GM12891 (cell line): Measurements from ENCODE around the gene BCAR3.

Experiments
- DNase-seq: peaks from one replicate; pipeline ENCODE4 v3.0.0; 2011; ENCODE audit warnings: low spot score; ENCODE audit not compliant: insufficient read length
- FAIRE-seq: peaks from 2 replicates; lab custom pipeline; 2011; peaks lifted over from hg19 to GRCh38; lab: Jason Lieb, UNC
- PAX5 ChIP-seq: IDR thresholded peaks from 2 replicates; pipeline ENCODE4 v1.6.1; 2011; ENCODE audit warnings: low read length, moderate library complexity, mild to moderate bottlenecking; ENCODE audit not compliant: insufficient read depth, severe bottlenecking
- POLR2A ChIP-seq: IDR thresholded peaks from 2 replicates; pipeline ENCODE4 v1.6.1; 2011; ENCODE audit warnings: low read depth, low read length, control low read depth
- POLR2AphosphoS5 ChIP-seq: IDR thresholded peaks from 2 replicates; pipeline ENCODE4 v1.6.1; 2011; ENCODE audit warnings: low read depth, low read length, control low read depth
- POU2F2 ChIP-seq: IDR thresholded peaks from 2 replicates; pipeline ENCODE4 v1.6.1; 2011; ENCODE audit warnings: low read depth, mild to moderate bottlenecking, control low read depth, low read length, moderate library complexity
- SPI1 ChIP-seq: IDR thresholded peaks from 2 replicates; pipeline ENCODE4 v1.6.1; 2011; ENCODE audit warnings: low read depth, low read length, control low read depth
- TAF1 ChIP-seq: IDR thresholded peaks from 2 replicates; pipeline ENCODE4 v1.6.1; 2011; ENCODE audit warnings: low read depth, low read length, control low read depth

Gene BCAR3

DNA sequence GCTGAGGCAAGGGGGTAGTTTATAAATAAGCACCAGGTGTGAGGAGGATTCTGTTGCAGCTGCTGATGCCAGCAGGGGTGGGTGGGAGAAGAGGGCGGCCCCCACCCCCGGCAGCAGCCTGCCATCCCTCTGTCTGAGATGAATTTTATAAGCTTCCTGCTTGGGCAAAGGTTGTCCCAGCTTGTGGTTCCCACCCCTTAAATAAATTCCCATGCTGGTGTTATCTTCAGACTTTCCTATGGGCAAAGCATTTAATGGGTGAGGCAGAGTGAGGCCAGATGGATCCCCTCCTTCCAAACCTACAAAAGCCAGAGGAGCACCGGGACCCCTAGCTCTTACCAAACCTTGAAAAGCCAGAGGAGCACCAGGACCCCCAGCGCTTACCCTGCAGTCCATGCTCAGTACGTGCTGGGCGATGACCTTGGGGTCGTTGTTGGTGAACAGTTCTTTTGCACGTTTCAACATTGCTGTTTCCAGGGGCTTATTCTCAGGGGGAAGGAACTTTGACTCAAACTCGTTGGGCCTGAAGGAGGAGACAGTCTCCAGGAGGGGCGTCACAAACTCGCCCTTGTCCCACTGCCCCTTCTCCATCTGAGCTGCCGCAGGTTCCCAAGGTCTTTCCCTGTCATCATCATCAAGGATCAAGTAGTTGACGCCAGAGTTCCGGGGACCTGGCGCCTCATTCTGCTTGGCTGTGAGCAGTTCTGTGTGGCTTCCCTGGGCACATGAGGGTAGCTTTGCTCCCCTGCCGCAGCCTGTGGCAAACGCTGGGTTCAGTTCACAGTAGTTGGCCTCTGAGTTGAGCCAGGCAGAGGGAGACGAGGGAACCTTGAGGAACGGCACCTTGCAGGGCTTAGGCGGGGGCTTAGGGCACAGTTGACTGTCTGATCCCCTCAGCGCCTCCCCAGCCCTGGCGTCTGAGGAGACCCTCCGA lies 99.5 kb downstream of the BCAR3 start:
- no peak for TF ChIP-seq POLR2AphosphoS5
- FAIRE-seq (no peak), DNase-seq (no peak)

DNA sequence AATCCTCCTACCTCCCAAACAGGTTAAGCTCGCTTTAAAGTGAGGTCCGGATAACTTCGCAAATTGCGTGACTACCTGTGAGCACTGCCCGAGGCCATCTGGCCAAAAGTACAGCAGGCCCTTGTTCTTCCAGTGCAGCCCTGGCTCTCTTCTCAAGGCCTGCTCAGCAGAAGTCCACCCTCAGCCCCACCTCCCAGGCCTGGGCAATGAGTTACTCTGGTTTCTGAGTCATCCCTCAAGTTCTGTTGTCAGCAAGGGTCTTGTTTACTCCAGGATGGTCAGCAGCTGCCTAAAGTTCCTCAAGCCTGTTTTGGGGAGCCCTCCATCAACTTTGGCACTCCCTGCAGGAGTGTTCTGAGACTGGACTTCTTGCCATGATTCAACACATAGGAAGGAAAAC lies 101.7 kb downstream of the BCAR3 start:
- DNase-seq, result no peak
- no peak for FAIRE-seq
- TF ChIP-seq POLR2AphosphoS5, result no peak
- no peak for TF ChIP-seq TAF1
- no peak for TF ChIP-seq SPI1
- TF ChIP-seq POLR2A, result no peak
- no peak for TF ChIP-seq POU2F2
- no peak for TF ChIP-seq PAX5

DNA sequence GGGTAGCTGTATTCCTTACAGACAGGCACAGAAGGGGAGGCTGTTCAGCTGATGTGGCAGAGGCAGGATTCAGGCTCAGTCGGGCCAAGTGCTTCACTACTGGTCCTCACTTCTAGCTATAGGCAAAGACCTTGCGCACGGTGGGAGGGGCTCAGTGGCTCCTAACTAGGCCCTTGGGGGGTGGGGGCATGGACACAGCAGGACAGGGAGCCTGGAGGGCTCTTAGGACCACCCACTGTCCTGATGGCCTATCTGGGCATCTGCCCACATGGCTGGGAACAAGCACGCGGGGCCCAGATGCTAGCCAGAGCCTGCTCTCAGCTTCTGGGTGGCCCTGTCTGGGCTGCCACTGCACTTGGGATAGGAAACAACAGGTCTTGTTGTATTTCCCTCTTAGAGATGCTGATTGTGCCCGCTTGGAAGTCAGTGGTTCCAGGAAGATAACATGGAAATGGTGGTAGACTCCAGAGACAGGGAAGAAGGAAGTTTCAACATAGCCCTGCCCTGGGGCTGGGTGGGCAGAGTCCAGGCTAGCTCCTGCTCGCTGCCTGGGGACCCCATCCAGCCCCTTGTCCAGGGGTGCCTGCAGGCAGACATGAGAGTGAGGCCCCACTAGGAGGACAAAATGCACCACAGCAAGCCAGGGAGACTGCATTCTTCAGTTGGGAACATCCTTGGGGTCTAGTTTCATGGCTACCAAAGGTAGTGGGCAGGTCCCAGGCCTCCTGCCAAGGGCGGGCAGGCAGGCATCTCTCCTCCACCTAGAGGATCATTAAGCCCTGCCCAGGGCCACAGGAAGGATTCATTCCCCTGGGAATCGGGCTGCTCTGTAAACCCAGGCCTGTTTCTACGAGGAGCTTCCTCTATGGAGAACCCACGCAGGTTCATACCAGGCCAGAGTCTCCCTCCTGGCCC lies 102.5 kb downstream of the BCAR3 start:
- DNase-seq, result no peak

DNA sequence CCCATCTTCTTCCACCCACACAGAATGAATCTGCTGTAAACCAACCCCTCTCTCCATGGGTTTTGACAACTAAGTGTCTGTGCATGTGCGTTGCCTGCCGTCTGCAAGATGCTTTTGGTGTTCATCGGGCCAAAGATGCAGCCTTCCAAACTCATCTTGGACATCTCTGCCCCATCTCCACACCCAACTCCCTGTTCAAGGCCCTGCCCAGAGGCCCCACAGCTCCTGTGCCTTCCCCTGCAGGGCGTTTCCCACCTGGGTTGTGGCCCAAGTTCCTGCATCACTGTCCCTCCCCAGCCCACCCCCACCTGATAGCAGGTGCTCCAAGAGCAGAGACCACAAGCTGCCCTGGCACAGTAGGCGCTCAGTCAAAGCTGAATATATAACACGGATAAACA lies 103.2 kb downstream of the BCAR3 start:
- TF ChIP-seq POU2F2 (no peak), SPI1 (no peak), TAF1 (no peak), POLR2A (no peak), POLR2AphosphoS5 (no peak), PAX5 (no peak)
- no peak for FAIRE-seq
- DNase-seq, result no peak

More for the DNA sequence above, 102.5 kb downstream of the BCAR3 start:
- TF ChIP-seq SPI1 (no peak), POU2F2 (no peak), PAX5 (no peak), POLR2A (no peak), TAF1 (no peak), POLR2AphosphoS5 (no peak)
- no peak for FAIRE-seq

DNA sequence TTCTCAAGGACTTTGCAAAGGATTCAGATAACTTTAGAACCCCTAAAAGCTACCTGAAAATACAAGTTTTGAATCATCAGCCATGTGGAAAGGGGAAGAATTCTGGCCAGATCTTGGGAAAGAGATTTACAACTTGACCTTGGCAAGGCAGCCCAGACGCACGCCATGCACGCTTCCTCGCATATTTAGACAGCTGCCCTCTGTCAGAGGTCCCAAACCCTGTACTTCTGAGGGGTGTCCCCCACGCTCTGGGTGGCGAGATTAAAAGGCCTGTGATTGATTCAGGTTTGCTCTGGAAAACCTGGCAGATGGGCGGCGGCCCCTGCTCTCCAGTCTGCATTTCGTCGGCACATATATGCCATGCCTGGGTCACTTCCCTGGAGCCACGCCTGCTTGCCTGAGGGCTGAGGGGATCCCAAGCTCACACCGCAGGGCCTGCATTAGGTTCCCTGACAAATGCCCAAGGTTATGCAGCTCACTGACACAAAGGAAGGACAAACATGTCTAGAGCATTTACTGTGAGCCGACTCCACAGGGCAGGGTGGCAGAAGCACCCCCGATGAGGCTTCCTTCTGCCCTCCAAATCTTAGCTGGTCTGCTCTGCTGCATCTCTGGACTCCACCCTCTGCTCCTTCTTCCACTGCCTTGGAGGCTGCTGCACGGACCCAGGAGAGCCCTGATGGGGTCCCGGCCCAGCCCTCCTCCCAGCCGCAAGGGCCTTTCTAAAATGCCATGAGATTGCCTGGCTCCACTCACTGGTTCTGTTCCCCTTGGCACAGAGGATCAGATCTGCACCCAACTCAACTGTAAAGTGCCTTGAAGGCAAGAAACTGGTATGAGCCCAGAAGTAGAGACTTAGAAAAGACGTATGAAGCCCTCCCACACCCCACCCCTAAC lies 103.9 kb downstream of the BCAR3 start:
- no peak for DNase-seq
- FAIRE-seq, result no peak
- TF ChIP-seq POLR2AphosphoS5, result no peak
- TF ChIP-seq POLR2A, result no peak
- no peak for TF ChIP-seq TAF1
- TF ChIP-seq SPI1, result no peak
- no peak for TF ChIP-seq PAX5
- no peak for TF ChIP-seq POU2F2

DNA sequence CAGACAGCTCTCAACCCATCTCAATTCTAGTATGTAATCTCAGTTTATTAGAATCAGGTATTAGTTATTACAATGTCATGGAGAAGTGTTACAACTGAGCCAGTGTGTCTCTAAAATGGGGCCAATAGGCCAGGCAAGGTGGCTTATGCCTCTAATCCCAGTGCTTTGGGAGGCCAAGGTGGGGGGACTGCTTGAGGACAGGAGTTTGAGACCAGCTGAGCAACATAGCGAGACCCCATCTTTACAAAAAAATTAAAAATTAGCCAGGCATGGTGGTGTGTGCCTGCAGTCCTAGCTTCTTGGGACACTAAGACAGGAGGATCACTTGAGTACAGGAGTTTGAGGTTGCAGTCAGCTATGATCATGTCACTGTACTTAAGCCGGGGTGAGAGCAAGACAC lies 104.9 kb downstream of the BCAR3 start:
- no peak for FAIRE-seq
- DNase-seq, result no peak
- TF ChIP-seq TAF1, result no peak
- no peak for TF ChIP-seq PAX5
- TF ChIP-seq POLR2A, result no peak
- no peak for TF ChIP-seq POU2F2
- TF ChIP-seq POLR2AphosphoS5, result no peak
- TF ChIP-seq SPI1, result no peak

DNA sequence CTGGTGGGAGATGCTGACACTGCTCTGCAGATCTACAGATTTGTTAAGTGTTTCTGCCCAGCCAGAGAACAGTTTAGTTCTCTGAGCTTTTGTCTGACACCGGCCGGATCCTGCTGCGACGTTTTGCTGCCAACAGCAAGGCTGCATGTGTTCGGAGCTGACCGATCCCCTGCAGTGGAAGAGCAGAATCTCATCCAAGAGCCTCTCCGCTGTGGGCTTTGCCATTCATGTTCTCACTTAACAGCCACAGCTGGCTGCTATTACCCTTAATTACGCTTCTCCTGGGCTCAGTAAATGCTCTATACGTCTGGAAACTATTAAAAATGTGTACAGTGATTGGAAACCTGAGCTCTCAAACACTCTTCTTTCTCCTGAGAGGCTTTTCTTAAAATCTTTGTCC lies 105.3 kb downstream of the BCAR3 start:
- TF ChIP-seq PAX5, result no peak
- TF ChIP-seq TAF1, result no peak
- no peak for TF ChIP-seq SPI1
- no peak for TF ChIP-seq POLR2AphosphoS5
- TF ChIP-seq POLR2A, result no peak
- no peak for FAIRE-seq
- DNase-seq, result no peak

DNA sequence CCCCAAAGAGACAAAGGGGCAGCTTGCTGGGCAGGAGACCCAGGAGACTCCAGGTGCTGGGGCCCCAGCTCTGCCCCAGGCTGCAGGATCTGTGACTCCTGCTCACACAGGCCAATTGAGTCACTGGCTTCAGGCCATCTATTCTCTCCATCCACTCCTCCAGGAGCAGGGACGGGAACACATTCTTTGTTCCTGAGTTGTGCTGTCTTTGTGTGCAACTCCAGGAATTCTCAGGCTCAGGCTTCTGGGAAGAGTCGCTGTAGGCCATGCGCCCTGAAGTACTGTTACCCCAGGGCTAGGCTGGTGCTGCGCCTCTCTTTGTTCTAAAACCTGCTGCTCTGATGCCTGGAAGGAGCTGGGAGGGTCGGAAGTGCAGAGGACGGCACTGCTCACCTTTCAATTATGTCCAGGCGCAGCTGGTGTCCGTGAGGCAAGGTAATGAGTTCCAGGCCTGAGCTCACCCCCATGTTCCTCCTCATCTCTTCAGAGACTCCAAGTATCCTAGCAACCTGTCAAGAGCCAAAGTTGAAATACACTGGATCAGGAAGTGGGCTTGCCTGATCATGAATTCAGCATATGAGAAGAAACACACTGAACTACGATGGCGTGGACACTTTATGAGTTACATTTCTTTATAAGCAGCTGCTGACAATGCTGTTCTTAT lies 105.9 kb downstream of the BCAR3 start:
- FAIRE-seq (no peak), DNase-seq (no peak)
- TF ChIP-seq POLR2AphosphoS5 (no peak), POLR2A (no peak), TAF1 (no peak), SPI1 (no peak), PAX5 (no peak)
